Erythroblast (primary cell): ENCODE results near the gene CFAP92.

ENCODE experiments used
- GATA1 ChIP-seq: IDR thresholded peaks from 2 replicates; pipeline ENCODE4 v1.6.1; 2011; ENCODE audit warnings: low read depth, mild to moderate bottlenecking, control low read depth, low read length, moderate library complexity
- POLR2A ChIP-seq: IDR thresholded peaks from 2 replicates; pipeline ENCODE4 v1.6.1; 2011; ENCODE audit warnings: mild to moderate bottlenecking, low read length

GRCh38 chr3:128969993-128970739, 23.7 kb downstream of the CFAP92 start:
- TF ChIP-seq POLR2A (no peak), GATA1 (no peak)
